ENCODE results near the gene KMT2D.

- TF ChIP-seq CTCF (IDR thresholded peaks at IDR 0.05 in 4 of 5, conservative IDR thresholded peaks at IDR 0.05 in 1 of 5) (no peak), POLR2A (IDR thresholded peaks at IDR 0.05) (no peak)
Observed at GRCh38 chr12:49098703-49099102, 38.1 kb upstream of the KMT2D start.
